Measurements from ENCODE around the gene ARL16.

- no peak for TF ChIP-seq CTCF (IDR thresholded peaks at IDR 0.05)
- no peak for TF ChIP-seq POLR2A (IDR thresholded peaks at IDR 0.05)
These were observed 25.2 kb upstream of the ARL16 start for GRCh38 chr17:81708739-81709185.

All from uterus (tissue), 2 donors.